ENCODE data around the gene KRTAP10-4. TPM values are rescaled to one million over a fixed set of nuclear protein-coding genes. Genes with fewer than 3 reads are reported as not detected.

Gene KRTAP10-4
- total RNA-seq, 1 donor from 2014 or later = not detected

DNA sequence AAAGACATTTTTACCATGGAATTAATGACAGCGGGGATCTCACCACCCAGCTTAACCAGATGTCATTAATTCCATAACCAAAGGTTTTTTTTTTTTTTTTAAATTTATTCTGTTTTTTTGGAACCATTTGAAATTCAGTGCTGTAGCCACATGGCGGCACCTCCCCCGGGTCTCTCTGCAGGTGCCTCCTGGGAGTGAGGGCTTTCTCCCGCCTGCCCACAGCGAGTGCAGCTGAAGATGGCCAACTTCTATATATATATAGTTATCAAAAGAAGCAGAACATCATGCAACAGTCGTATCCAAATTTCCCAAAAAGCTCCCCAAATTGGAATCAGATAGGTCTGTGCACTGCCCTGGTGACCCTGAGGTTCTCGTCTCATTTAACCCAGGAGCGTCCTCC lies 41.9 kb downstream of the KRTAP10-4 start:
- H3K9me3 ChIP-seq (ENCODE audit: insufficient read depth, low read depth, low read length) = peaks cover 9% of the 10 kb centered on the region
- Mint-ChIP-seq H3K4me3 (ENCODE audit: unreplicated experiment) (no peak overlapping the region), H3K27me3 (ENCODE audit: low read depth, unreplicated experiment) (peaks cover 19% of the 10 kb centered on the region), H3K9me3 (ENCODE audit: unreplicated experiment) (peaks cover 35% of the 10 kb centered on the region), H3K27ac (ENCODE audit: unreplicated experiment) (no peak overlapping the region), H3K4me1 (ENCODE audit: low read depth, unreplicated experiment) (no peaks in the 10 kb centered on the region), H3K36me3 (ENCODE audit: low read depth, unreplicated experiment) (peaks cover 2% of the 10 kb centered on the region)
- H3K4me1 ChIP-seq (ENCODE audit: insufficient read depth, low read length) = no peaks in the 10 kb centered on the region
- no peak overlapping the region for H2AFZ ChIP-seq (ENCODE audit: low read depth, low read length)
- no peak for DNase-seq (ENCODE audit: low read depth)
- H3K4me3 ChIP-seq (ENCODE audit: insufficient read depth, low read depth, low read length) = no peak overlapping the region
- H3K79me2 ChIP-seq (ENCODE audit: insufficient read depth, low read length) = no peaks in the 10 kb centered on the region
- H3K36me3 ChIP-seq (ENCODE audit: insufficient read depth, low read length) = no peaks in the 10 kb centered on the region
- H3K27me3 ChIP-seq (ENCODE audit: insufficient read depth, low read length) = no peaks in the 10 kb centered on the region
- no peaks in the 10 kb centered on the region for H4K20me1 ChIP-seq (ENCODE audit: insufficient read depth, low read length)
- TF ChIP-seq, protein P1, sequence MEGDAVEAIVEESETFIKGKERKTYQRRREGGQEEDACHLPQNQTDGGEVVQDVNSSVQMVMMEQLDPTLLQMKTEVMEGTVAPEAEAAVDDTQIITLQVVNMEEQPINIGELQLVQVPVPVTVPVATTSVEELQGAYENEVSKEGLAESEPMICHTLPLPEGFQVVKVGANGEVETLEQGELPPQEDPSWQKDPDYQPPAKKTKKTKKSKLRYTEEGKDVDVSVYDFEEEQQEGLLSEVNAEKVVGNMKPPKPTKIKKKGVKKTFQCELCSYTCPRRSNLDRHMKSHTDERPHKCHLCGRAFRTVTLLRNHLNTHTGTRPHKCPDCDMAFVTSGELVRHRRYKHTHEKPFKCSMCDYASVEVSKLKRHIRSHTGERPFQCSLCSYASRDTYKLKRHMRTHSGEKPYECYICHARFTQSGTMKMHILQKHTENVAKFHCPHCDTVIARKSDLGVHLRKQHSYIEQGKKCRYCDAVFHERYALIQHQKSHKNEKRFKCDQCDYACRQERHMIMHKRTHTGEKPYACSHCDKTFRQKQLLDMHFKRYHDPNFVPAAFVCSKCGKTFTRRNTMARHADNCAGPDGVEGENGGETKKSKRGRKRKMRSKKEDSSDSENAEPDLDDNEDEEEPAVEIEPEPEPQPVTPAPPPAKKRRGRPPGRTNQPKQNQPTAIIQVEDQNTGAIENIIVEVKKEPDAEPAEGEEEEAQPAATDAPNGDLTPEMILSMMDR (IDR thresholded peaks at IDR 0.05; ENCODE audit: insufficient read depth, low read depth, low read length) = no peak
- TF ChIP-seq EZH2 (IDR thresholded peaks at IDR 0.05; ENCODE audit: insufficient read depth, low read length) = no peak
- no peak for FAIRE-seq
- H3K4me2 ChIP-seq (ENCODE audit: low read length) = no peak overlapping the region
- no peak overlapping the region for H3K9ac ChIP-seq (ENCODE audit: low read length)
- H3K27ac ChIP-seq (ENCODE audit: low read depth, low read length) = no peak overlapping the region

DNA sequence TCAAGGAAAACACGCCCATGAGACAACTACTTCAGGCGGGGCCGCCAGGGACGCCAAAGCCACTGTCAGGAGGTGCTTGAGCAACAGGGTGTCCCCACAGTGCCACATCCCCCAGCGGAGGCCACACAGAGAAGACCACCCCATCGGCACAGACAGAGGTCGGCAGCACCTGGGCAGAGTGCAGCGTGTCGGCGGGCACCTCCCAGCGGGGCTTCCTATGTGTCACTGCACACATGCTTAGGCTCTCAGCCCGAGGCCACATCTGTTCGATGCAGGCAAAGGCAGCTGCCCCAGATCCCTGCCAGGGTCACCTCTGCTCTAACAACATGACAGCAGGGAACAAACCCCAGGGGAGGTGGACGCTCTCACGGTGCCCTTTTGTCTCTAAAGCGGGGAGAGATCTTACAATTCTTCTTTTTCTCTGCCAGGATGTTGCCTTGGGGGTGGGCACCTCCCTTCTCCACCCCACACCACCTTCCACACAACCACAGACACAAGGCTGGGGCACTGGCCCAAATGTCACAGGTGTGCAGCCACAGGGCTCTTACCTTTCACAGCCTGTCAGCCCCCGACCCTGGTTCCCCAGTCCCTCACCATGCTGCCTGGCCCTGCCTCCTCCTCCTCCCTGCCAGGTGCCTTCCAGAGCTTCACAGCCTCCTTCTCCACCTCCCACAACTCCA lies 42.5 kb downstream of the KRTAP10-4 start:
- Mint-ChIP-seq H3K36me3 (ENCODE audit: low read depth, unreplicated experiment) (peaks cover under 1% of the 10 kb centered on the region), H3K27ac (ENCODE audit: unreplicated experiment) (no peak overlapping the region), H3K4me1 (ENCODE audit: low read depth, unreplicated experiment) (no peaks in the 10 kb centered on the region), H3K27me3 (ENCODE audit: low read depth, unreplicated experiment) (peaks cover 19% of the 10 kb centered on the region), H3K9me3 (ENCODE audit: unreplicated experiment) (peaks cover 32% of the 10 kb centered on the region), H3K4me3 (ENCODE audit: unreplicated experiment) (no peak overlapping the region)
- Histone ChIP-seq H3K4me1 (ENCODE audit: insufficient read depth, low read length) (no peaks in the 10 kb centered on the region), H3K9ac (ENCODE audit: low read length) (no peak overlapping the region), H4K20me1 (ENCODE audit: insufficient read depth, low read length) (no peaks in the 10 kb centered on the region), H3K36me3 (ENCODE audit: insufficient read depth, low read length) (no peaks in the 10 kb centered on the region), H3K4me2 (ENCODE audit: low read length) (no peak overlapping the region), H3K27me3 (ENCODE audit: insufficient read depth, low read length) (no peaks in the 10 kb centered on the region), H2AFZ (ENCODE audit: low read depth, low read length) (no peak overlapping the region), H3K27ac (ENCODE audit: low read depth, low read length) (no peak overlapping the region), H3K79me2 (ENCODE audit: insufficient read depth, low read length) (no peaks in the 10 kb centered on the region), H3K4me3 (ENCODE audit: insufficient read depth, low read depth, low read length) (no peak overlapping the region), H3K9me3 (ENCODE audit: insufficient read depth, low read depth, low read length) (peaks cover 9% of the 10 kb centered on the region)
- TF ChIP-seq, protein P1 (IDR thresholded peaks at IDR 0.05; ENCODE audit: insufficient read depth, low read depth, low read length) = no peak
- TF ChIP-seq EZH2 (IDR thresholded peaks at IDR 0.05; ENCODE audit: insufficient read depth, low read length) = no peak
- no peak for DNase-seq (ENCODE audit: low read depth)
- FAIRE-seq = no peak

DNA sequence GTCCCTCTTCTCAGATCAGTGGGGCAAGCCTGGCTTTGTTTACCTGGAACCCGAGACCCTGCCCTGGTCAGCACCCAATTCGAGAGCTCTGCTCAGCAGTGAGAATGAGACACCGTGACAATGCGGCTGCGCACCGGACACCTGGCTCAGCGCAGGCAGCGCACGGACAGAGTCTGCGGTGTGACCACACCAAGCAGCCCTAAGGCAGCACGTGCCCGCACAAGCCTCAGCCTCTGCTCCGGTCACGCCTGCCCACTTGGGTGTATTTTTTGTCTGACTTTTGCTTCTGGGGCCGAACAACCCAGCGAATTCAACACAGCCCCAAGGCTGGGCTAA lies 43.0 kb downstream of the KRTAP10-4 start:
- no peak for TF ChIP-seq EZH2 (IDR thresholded peaks at IDR 0.05; ENCODE audit: insufficient read depth, low read length)
- TF ChIP-seq, protein P1 (IDR thresholded peaks at IDR 0.05; ENCODE audit: insufficient read depth, low read depth, low read length) = no peak
- H3K27me3 ChIP-seq (ENCODE audit: insufficient read depth, low read length) = no peaks in the 10 kb centered on the region
- no peak overlapping the region for H3K9ac ChIP-seq (ENCODE audit: low read length)
- no peak for FAIRE-seq
- H3K4me2 ChIP-seq (ENCODE audit: low read length) = no peak overlapping the region
- H4K20me1 ChIP-seq (ENCODE audit: insufficient read depth, low read length) = no peaks in the 10 kb centered on the region
- no peaks in the 10 kb centered on the region for H3K79me2 ChIP-seq (ENCODE audit: insufficient read depth, low read length)
- no peak overlapping the region for H3K4me3 ChIP-seq (ENCODE audit: insufficient read depth, low read depth, low read length)
- H3K27me3 Mint-ChIP-seq (ENCODE audit: low read depth, unreplicated experiment) = peaks cover 19% of the 10 kb centered on the region
- no peak overlapping the region for H3K27ac Mint-ChIP-seq (ENCODE audit: unreplicated experiment)
- no peaks in the 10 kb centered on the region for H3K36me3 Mint-ChIP-seq (ENCODE audit: low read depth, unreplicated experiment)
- H3K4me1 Mint-ChIP-seq (ENCODE audit: low read depth, unreplicated experiment) = no peaks in the 10 kb centered on the region
- H3K4me1 ChIP-seq (ENCODE audit: insufficient read depth, low read length) = no peaks in the 10 kb centered on the region
- H3K4me3 Mint-ChIP-seq (ENCODE audit: unreplicated experiment) = no peak overlapping the region
- peaks cover 27% of the 10 kb centered on the region for H3K9me3 Mint-ChIP-seq (ENCODE audit: unreplicated experiment)
- no peak for DNase-seq (ENCODE audit: low read depth)
- H2AFZ ChIP-seq (ENCODE audit: low read depth, low read length) = no peak overlapping the region
- H3K9me3 ChIP-seq (ENCODE audit: insufficient read depth, low read depth, low read length) = peaks cover 9% of the 10 kb centered on the region
- H3K36me3 ChIP-seq (ENCODE audit: insufficient read depth, low read length) = no peaks in the 10 kb centered on the region
- no peak overlapping the region for H3K27ac ChIP-seq (ENCODE audit: low read depth, low read length)

Measured in astrocyte (in vitro differentiated cells and primary cell).